ENCODE measurements around the gene KCNH8.

- TF ChIP-seq, protein P1, sequence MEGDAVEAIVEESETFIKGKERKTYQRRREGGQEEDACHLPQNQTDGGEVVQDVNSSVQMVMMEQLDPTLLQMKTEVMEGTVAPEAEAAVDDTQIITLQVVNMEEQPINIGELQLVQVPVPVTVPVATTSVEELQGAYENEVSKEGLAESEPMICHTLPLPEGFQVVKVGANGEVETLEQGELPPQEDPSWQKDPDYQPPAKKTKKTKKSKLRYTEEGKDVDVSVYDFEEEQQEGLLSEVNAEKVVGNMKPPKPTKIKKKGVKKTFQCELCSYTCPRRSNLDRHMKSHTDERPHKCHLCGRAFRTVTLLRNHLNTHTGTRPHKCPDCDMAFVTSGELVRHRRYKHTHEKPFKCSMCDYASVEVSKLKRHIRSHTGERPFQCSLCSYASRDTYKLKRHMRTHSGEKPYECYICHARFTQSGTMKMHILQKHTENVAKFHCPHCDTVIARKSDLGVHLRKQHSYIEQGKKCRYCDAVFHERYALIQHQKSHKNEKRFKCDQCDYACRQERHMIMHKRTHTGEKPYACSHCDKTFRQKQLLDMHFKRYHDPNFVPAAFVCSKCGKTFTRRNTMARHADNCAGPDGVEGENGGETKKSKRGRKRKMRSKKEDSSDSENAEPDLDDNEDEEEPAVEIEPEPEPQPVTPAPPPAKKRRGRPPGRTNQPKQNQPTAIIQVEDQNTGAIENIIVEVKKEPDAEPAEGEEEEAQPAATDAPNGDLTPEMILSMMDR (conservative IDR thresholded peaks at IDR 0.05; ENCODE audit: low read length) = no peak
- TF ChIP-seq EZH2phosphoT487 (IDR thresholded peaks at IDR 0.05; ENCODE audit: borderline replicate concordance, low read depth, low read length) = no peak
These were observed 341.6 kb downstream of the KCNH8 start for GRCh38 chr3:19489936-19490335.

Measured in OCI-LY7 (cell line).